ENCODE measurements around the gene ILF3. TPM values are rescaled to one million over a fixed set of nuclear protein-coding genes. Genes with fewer than 3 reads are reported as not detected.
"Not testable (repeated sequence)": the region's sequence is repeated elsewhere in the genome, so short reads cannot be mapped to it uniquely, and the experiment has no call there.

ILF3 gene
- polyA plus RNA-seq, 10 donors = 126 to 193 (median 157) TPM

- DNase-seq = no peak
Measured at GRCh38 chr19:10640361-10640760, 13.8 kb upstream of the ILF3 start.

- no peak for DNase-seq
Measured at GRCh38 chr19:10641248-10641647, 12.9 kb upstream of the ILF3 start.

- DNase-seq = peak in 1 of 3 donors; percentile 57
Measured at GRCh38 chr19:10642473-10643171, 11.5 kb upstream of the ILF3 start.

- peak in 1 of 3 donors; percentile 61 for DNase-seq
Measured at GRCh38 chr19:10643172-10643967, 10.8 kb upstream of the ILF3 start.

- DNase-seq = peak; percentile 51 to 90 (median 80)
Measured at GRCh38 chr19:10643968-10644259, 10.2 kb upstream of the ILF3 start.

GRCh38 chr19:10644260-10645007 is 9.7 kb upstream of the ILF3 start:
- DNase-seq = peak; percentile 74 to 93 (median 86)

- no peak for DNase-seq
Measured at GRCh38 chr19:10646456-10647159, 7.5 kb upstream of the ILF3 start.

- no peak for DNase-seq
Measured at GRCh38 chr19:10648360-10648759, 5.8 kb upstream of the ILF3 start.

GRCh38 chr19:10651851-10652250 is 2.3 kb upstream of the ILF3 start:
- DNase-seq = peak in 1 of 3 donors; percentile 39

- no peak for DNase-seq
Measured at GRCh38 chr19:10653482-10653731, 739 bp upstream of the ILF3 start.

GRCh38 chr19:10654610-10655456 is 687 bp downstream of the ILF3 start:
- no peak for DNase-seq

- DNase-seq = peak in 1 of 3 donors; percentile 42
Measured at GRCh38 chr19:10655457-10656312, 1.5 kb downstream of the ILF3 start.

GRCh38 chr19:10660346-10660745 is 6.2 kb downstream of the ILF3 start:
- no peak for DNase-seq

- no peak for DNase-seq
Measured at GRCh38 chr19:10661946-10662345, 7.8 kb downstream of the ILF3 start.

GRCh38 chr19:10662384-10663251 is 8.5 kb downstream of the ILF3 start:
- DNase-seq = no peak

GRCh38 chr19:10663252-10663563 is 9.1 kb downstream of the ILF3 start:
- not testable (repeated sequence) for DNase-seq

- DNase-seq = no peak
Measured at GRCh38 chr19:10667867-10668266, 13.7 kb downstream of the ILF3 start.

GRCh38 chr19:10669246-10669645 is 15.1 kb downstream of the ILF3 start:
- DNase-seq = no peak

- peak in 2 of 3 donors; percentile 28 to 35 for DNase-seq
Measured at GRCh38 chr19:10670182-10670581, 16.0 kb downstream of the ILF3 start.

Measured in muscle of back (tissue), 11 donors.